Adrenal gland (tissue), 12 donors: ENCODE measurements around the gene ABLIM1. TPM values are rescaled to one million over a fixed set of nuclear protein-coding genes. Genes with fewer than 3 reads are reported as not detected.

Experiments
- DNase-seq, 7 donors: peaks; one replicate each; pipeline ENCODE4 v3.0.0-alpha.2; 2019 to 2020
- H3K27ac ChIP-seq, 5 donors: fragments of 200-600 bp; sonication (generic) in 4 of 5; 1 replicate in 3 of 5; 2 replicates in 2 of 5; pipeline versions ENCODE4 v1.5.1 to v1.8.0; 2016 to 2020; ENCODE audit warnings: mild to moderate bottlenecking in 1 of 5
- H3K27me3 ChIP-seq: fragments of 200-600 bp; 2 replicates; pipeline ENCODE4 v1.8.0; 2021
- H3K36me3 ChIP-seq, 2 donors: fragments of 200-600 bp; replicated peaks in 1 of 2; 1 replicate in 1 of 2; 2 replicates in 1 of 2; pipeline versions ENCODE4 v1.5.1 to v1.8.0; 2018 to 2022
- H3K4me1 ChIP-seq, 2 donors: fragments of 200-600 bp; replicated peaks in 1 of 2; 1 replicate in 1 of 2; 2 replicates in 1 of 2; pipeline versions ENCODE4 v1.5.1 to v1.8.0; 2018 to 2021
- H3K4me3 ChIP-seq, 4 donors: fragments of 200-600 bp; sonication (generic) in 3 of 4; one replicate each; pipeline ENCODE4 v1.5.1; 2016 to 2018
- H3K9me3 ChIP-seq, 3 donors: fragments of 200-600 bp; sonication (generic) in 1 of 3; replicated peaks in 1 of 3; 1 replicate in 2 of 3; 2 replicates in 1 of 3; pipeline versions ENCODE4 v1.5.1 to v1.8.0; 2016 to 2021
- CTCF ChIP-seq, 6 experiments: fragments of 450-650 bp in 4 of 6; fragments of 200-600 bp in 2 of 6; sonication (generic) in 1 of 6; IDR thresholded peaks; 1 replicate in 5 of 6; 2 replicates in 1 of 6; pipeline versions ENCODE4 v1.5.1 to v1.8.0; 2016 to 2021; ENCODE audit warnings: antibody characterized with exemption in 6 of 6, mild to moderate bottlenecking in 2 of 6, moderate library complexity in 1 of 6
- POLR2A ChIP-seq, 2 donors: fragments of 450-650 bp; IDR thresholded peaks; one replicate each; pipeline ENCODE4 v1.6.1; 2017; ENCODE audit warnings: antibody characterized with exemption in 2 of 2, mild to moderate bottlenecking in 2 of 2, moderate library complexity in 1 of 2
- WGBS, 4 donors: extraction: QIAGEN DNeasy Blood & Tissue Kit in 2 of 4; methylation state at CpG; one replicate each; pipeline versions ENCODE4 v1.1.5 to v1.1.7; 2013 to 2017; 5-methylcytosine and 5-hydroxymethylcytosine counted together
- intact Hi-C, 2 donors: fragments of 100-400 bp; cut with DNase I; formaldehyde crosslinking; loops; one replicate each; pipeline versions ENCODE4 v1.14.1 to v1.15.0; 2022 to 2023
- polyA plus RNA-seq, 3 donors: library from polyadenylated mRNA; stranded (reverse); fragments of 200-250 nt in 2 of 3; fragments of 350-450 nt in 1 of 3; fragmentation: Illumina TruSeq in 1 of 3; extraction: RNeasy Lipid Tissue Mini Kit (QIAGEN cat#74804) in 1 of 3; gene quantifications; one replicate each; pipeline ENCODE4 v1.2.3, GENCODE V29; 2013 to 2014
- total RNA-seq, 9 donors: library from RNA; depleted of rRNA in 4 of 9; stranded (reverse); fragments of >200 nt in 4 of 9; fragments of 120-200 nt in 1 of 9; fragmentation: NEBNext Ultra II Directional in 1 of 9; extraction: Animal tissue kit (Norgen Biotek cat#: 25700) in 1 of 9; gene quantifications; one replicate each; pipeline versions ENCODE4 v1.1.0 to v1.2.4, GENCODE V29; 2013 to 2023
- donor health status: healthy with polysubstance abuse.
- donor health status: Bipolar disorder and iron deficiency.
- donor health status: DM: yes; HTN: yes; CAD: no.
- donor health status: DM: no; HTN: no; CAD: no.
- donor health status: DM: no; HTN: no; CAD: no.
- donor health status: DM: yes; HTN: yes; CAD: no.

The ABLIM1 gene
- total and polyA plus RNA-seq, 12 donors, result 7.9 to 430 (median 185) TPM

GRCh38 chr10:114545071-114545470 is 113.0 kb downstream of the ABLIM1 start:
- H3K9me3 ChIP-seq, result no peaks in the 10 kb centered on the region
- H3K27me3 ChIP-seq, result no peaks in the 10 kb centered on the region
- no peak overlapping the region for H3K4me3 ChIP-seq
- intact Hi-C loops, result loop anchor here (5.0 to 10.0 kb wide), 3 partner anchors 73 to 240 kb away; no protein-coding TSS in a partner anchor
- H3K27ac ChIP-seq, result no peak overlapping the region
- peaks cover 0 to 60% of the 10 kb centered on the region in 2 donors for H3K36me3 ChIP-seq
- peaks cover 4 to 10% of the 10 kb centered on the region in 2 donors for H3K4me1 ChIP-seq
- 86 to 93% (median 89%) methylated on average over 9 to 10 of the region's 10 CpGs for WGBS, 4 donors
- DNase-seq, result peak in 2 of 7 donors; percentile 18 to 45
- no peak for TF ChIP-seq CTCF (IDR thresholded peaks at IDR 0.05)
- no peak for TF ChIP-seq POLR2A (IDR thresholded peaks at IDR 0.05)

DNA sequence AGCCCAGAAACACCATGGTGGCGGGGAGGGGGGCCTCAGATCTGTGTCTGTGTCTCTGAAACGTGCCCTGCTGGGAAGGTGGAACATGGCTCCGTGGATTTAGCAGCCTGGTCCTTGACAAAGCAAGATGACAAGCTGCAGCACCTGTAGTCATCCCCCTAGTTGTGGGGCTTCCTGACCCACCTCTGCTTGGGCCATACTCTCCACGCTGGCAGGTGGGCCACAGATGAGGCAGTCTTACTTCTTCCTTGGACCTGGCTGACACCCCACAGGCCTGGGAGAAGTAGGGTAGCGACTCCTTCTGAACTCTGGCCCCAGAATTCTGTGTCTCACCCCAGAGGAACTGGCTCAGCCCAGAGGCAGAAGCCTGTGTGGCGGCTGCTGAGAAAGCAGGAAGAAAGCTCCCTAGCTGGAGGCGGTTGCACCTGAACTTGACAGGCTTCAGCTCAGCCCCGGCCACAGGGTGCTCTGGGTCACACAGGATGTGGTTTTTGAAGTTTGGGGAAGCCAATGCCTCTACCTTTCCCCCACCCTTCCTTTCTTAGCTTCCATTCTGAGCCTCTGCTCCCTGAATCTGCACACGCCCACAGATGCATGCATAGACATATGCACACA is 113.9 kb downstream of the ABLIM1 start:
- H3K27me3 ChIP-seq, result no peaks in the 10 kb centered on the region

DNA sequence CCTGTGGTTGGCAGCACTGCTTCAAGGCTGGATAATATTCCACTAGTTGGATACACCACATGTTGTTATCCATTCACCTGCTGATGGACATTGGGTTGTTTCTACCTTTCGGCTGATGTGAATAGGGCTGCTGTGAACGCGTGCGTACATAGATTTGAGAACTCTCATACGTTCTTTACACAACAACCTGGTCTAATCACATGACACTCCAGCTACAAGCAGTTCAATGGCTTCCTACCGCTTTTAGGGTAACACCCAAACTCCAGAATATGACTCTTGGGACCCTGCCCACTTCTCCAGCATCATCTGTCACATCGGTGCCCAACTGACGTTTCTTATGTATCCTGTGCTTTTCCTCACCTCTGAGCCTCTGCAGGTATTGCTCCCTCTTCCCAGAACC is 114.6 kb downstream of the ABLIM1 start:
- H3K9me3 ChIP-seq, result no peaks in the 10 kb centered on the region
- peaks cover 4 to 10% of the 10 kb centered on the region in 2 donors for H3K4me1 ChIP-seq
- no peaks in the 10 kb centered on the region for H3K27me3 ChIP-seq
- H3K36me3 ChIP-seq, result peaks cover 0 to 62% of the 10 kb centered on the region in 2 donors
- no peak overlapping the region for H3K4me3 ChIP-seq
- DNase-seq, result no peak
- TF ChIP-seq POLR2A (IDR thresholded peaks at IDR 0.05) (no peak), CTCF (IDR thresholded peaks at IDR 0.05) (no peak)
- intact Hi-C loops, result loop anchor here in 1 of 2 donors (10.0 kb wide), 2 partner anchors 161 to 239 kb away; no protein-coding TSS in a partner anchor
- WGBS, 4 donors, result 65 to 82% (median 67%) methylated on average over 8 of the region's 8 CpGs
- H3K27ac ChIP-seq, result peak overlapping the region in 1 of 5 donors; percentile 26

More for the DNA sequence above, 113.9 kb downstream of the ABLIM1 start:
- intact Hi-C loops, result loop anchor here in 1 of 2 donors (10.0 kb wide), 2 partner anchors 161 to 239 kb away; no protein-coding TSS in a partner anchor
- Histone ChIP-seq H3K27ac (peak overlapping the region in 1 of 5 donors; percentile 26), H3K4me3 (no peak overlapping the region), H3K9me3 (no peaks in the 10 kb centered on the region), H3K4me1 (peaks cover 4 to 10% of the 10 kb centered on the region in 2 donors), H3K36me3 (peaks cover 0 to 62% of the 10 kb centered on the region in 2 donors)
- peak in 2 of 7 donors; percentile 26 to 53 for DNase-seq
- TF ChIP-seq POLR2A (IDR thresholded peaks at IDR 0.05) (no peak), CTCF (IDR thresholded peaks at IDR 0.05) (no peak)
- 57 to 93% (median 71%) methylated on average over 1 to 9 of the region's 9 CpGs for WGBS, 4 donors

GRCh38 chr10:114542373-114542772 is 115.7 kb downstream of the ABLIM1 start:
- no peak overlapping the region for H3K4me3 ChIP-seq
- no peaks in the 10 kb centered on the region for H3K9me3 ChIP-seq
- DNase-seq, result no peak
- intact Hi-C loops, result loop anchor here in 1 of 2 donors (10.0 kb wide), 2 partner anchors 162 to 238 kb away; no protein-coding TSS in a partner anchor
- peaks cover 4 to 10% of the 10 kb centered on the region in 2 donors for H3K4me1 ChIP-seq
- no peak for TF ChIP-seq CTCF (IDR thresholded peaks at IDR 0.05)
- no peak for TF ChIP-seq POLR2A (IDR thresholded peaks at IDR 0.05)
- H3K36me3 ChIP-seq, result peaks cover 0 to 54% of the 10 kb centered on the region in 2 donors
- 91 to 92% (median 91%) methylated on average over 2 of the region's 2 CpGs for WGBS, 4 donors
- peak overlapping the region in 2 of 5 donors; percentile 21 to 67 for H3K27ac ChIP-seq
- H3K27me3 ChIP-seq, result no peaks in the 10 kb centered on the region
